ENCODE measurements around the gene CCND3.

DNA sequence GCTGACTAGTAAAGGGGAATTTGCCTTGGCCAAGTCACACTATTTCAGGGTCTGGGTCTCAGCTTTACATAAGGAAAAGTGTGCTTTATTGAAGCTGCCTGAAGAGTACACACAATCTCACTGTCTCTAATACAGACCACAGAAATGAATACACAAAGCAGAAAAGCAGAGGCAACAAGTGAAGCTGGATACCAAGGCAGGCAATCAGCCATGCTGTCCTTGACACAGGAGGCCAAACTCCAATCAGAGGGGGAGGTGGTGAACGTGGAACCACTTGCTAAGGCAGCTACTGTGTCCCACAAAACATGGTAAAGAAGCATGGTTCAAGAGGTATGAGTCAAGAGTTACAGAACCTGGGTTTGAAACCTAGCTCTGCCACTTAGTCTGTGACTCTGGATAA, 21.8 kb upstream of the CCND3 start:
- TF ChIP-seq STAT1 (conservative IDR thresholded peaks at IDR 0.05) (no peak), ZNF384 (IDR thresholded peaks at IDR 0.05; ENCODE audit: borderline replicate concordance, low read depth, low read length) (no peak), CHD4 (IDR thresholded peaks at IDR 0.05) (no peak), BACH1 (IDR thresholded peaks at IDR 0.05; ENCODE audit: borderline replicate concordance) (no peak)
- TF ChIP-seq, protein P1, sequence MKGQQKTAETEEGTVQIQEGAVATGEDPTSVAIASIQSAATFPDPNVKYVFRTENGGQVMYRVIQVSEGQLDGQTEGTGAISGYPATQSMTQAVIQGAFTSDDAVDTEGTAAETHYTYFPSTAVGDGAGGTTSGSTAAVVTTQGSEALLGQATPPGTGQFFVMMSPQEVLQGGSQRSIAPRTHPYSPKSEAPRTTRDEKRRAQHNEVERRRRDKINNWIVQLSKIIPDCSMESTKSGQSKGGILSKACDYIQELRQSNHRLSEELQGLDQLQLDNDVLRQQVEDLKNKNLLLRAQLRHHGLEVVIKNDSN (IDR thresholded peaks at IDR 0.05; ENCODE audit: borderline replicate concordance, extremely low read length, insufficient read depth, low read depth, low read length): no peak

All from GM12878 (cell line).